OCI-M2 (cell line): ENCODE measurements around the gene KLK4.

Experiments
- DNase-seq: peaks from one replicate; lab custom pipeline; 2025; ENCODE audit not compliant: unreplicated experiment; lab: John Stamatoyannopoulos, UW

KLK4 gene

GRCh38 chr19:50911206-50912101 lies at the start of gene KLK4:
TSS of gene KLK4 (minus strand) at chr19:50911395. CDS start at chr19:50910738, 657 bp downstream.
- DNase-seq: no peak

GRCh38 chr19:50959731-50960500 lies 48.7 kb upstream of the KLK4 start:
- DNase-seq: no peak

- no peak for DNase-seq
These were observed 46.4 kb upstream of the KLK4 start for GRCh38 chr19:50957587-50957986.

GRCh38 chr19:50952910-50953309 lies 41.7 kb upstream of the KLK4 start, which contains the start of gene KLK5:
TSS of gene KLK5 (minus strand) at chr19:50953038. CDS start at chr19:50952657, 381 bp downstream.
- DNase-seq: no peak

GRCh38 chr19:50949861-50950260 lies 38.7 kb upstream of the KLK4 start:
- no peak for DNase-seq

GRCh38 chr19:50947123-50947522 lies 35.9 kb upstream of the KLK4 start:
- no peak for DNase-seq

- DNase-seq: no peak
These were observed 33.6 kb upstream of the KLK4 start for GRCh38 chr19:50944795-50945194.

GRCh38 chr19:50943074-50943828 lies 32.1 kb upstream of the KLK4 start:
- DNase-seq: no peak

GRCh38 chr19:50939596-50939995 lies 28.4 kb upstream of the KLK4 start:
- DNase-seq: no peak

GRCh38 chr19:50933640-50934039 lies 22.4 kb upstream of the KLK4 start:
- no peak for DNase-seq

GRCh38 chr19:50932690-50933083 lies 21.5 kb upstream of the KLK4 start:
- DNase-seq: no peak

- no peak for DNase-seq
These were observed 21.0 kb upstream of the KLK4 start for GRCh38 chr19:50932018-50932689.

GRCh38 chr19:50931023-50931422 lies 19.8 kb upstream of the KLK4 start:
- no peak for DNase-seq

GRCh38 chr19:50928831-50929230 lies 17.6 kb upstream of the KLK4 start:
- no peak for DNase-seq

GRCh38 chr19:50926144-50926543 lies 14.9 kb upstream of the KLK4 start:
- no peak for DNase-seq

- no peak for DNase-seq
These were observed 14.5 kb upstream of the KLK4 start for GRCh38 chr19:50925734-50926133.

GRCh38 chr19:50924586-50924985 lies 13.4 kb upstream of the KLK4 start:
- no peak for DNase-seq

GRCh38 chr19:50922317-50922853 lies 11.2 kb upstream of the KLK4 start:
- DNase-seq: peak; percentile 22

- no peak for DNase-seq
These were observed 10.5 kb upstream of the KLK4 start for GRCh38 chr19:50921426-50922316.
